PC-3 (cell line): Measurements from ENCODE around the gene BCL2L12. TPM values are rescaled to one million over a fixed set of nuclear protein-coding genes. Genes with fewer than 3 reads are reported as not detected.
A peak's percentile ranks its signal among the peaks of the same experiment; 100 is the strongest.

Experiments
- ATAC-seq: fragments of 200-7000 bp; cut with Tn5 transposase; 2 replicates; pipeline ENCODE4 v1.9.1; 2020; ENCODE audit warnings: mild to moderate bottlenecking, moderate library complexity
- BruUV-seq: library from RNA; stranded (reverse); fragments of 400-500 nt; replicated peaks from 2 replicates; lab custom pipeline; 2021; lab: Mats Ljungman, UMichigan
- CTCF ChIA-PET: fragments of 300-600 bp; sonication (Branson Sonifier 250); formaldehyde crosslinking; loops from one replicate; lab custom pipeline; 2022; ENCODE audit warnings: antibody characterized with exemption; lab: Charles Lee
- POLR2A ChIA-PET: fragments of 300-600 bp; sonication (Branson Sonifier 250); formaldehyde crosslinking; loops from one replicate; lab custom pipeline; 2022; ENCODE audit warnings: antibody characterized with exemption; ENCODE audit not compliant: unreplicated experiment; lab: Charles Lee
- DNase-seq: peaks from one replicate; pipeline ENCODE4 v3.0.0-alpha.2; 2015
- H2AFZ ChIP-seq: fragments of 300-600 bp; sonication (generic); 2 replicates; pipeline ENCODE4 v1.6.0; 2016; ENCODE audit warnings: antibody characterized with exemption, low read length
- H3F3A ChIP-seq: fragments of 300-600 bp; sonication (generic); one replicate; pipeline ENCODE4 v1.6.0; 2017; ENCODE audit warnings: antibody characterized with exemption, low read length, control low read depth, mild to moderate bottlenecking; ENCODE audit not compliant: unreplicated experiment
- H3K27ac ChIP-seq: fragments of 300-600 bp; sonication (generic); 2 replicates; pipeline ENCODE4 v1.5.1; 2016; ENCODE audit warnings: mild to moderate bottlenecking, low read length
- H3K27me3 ChIP-seq: fragments of 300-600 bp; sonication (generic); 2 replicates; pipeline ENCODE4 v1.6.1; 2016; ENCODE audit warnings: low read length, mixed read lengths
- H3K36me3 ChIP-seq: fragments of 300-600 bp; sonication (generic); 2 replicates; pipeline ENCODE4 v1.6.1; 2016; ENCODE audit warnings: low read depth, mixed run types, low read length, mixed read lengths
- H3K4me1 ChIP-seq: fragments of 300-600 bp; sonication (generic); 2 replicates; pipeline ENCODE4 v1.5.1; 2016; ENCODE audit warnings: low read length; ENCODE audit not compliant: insufficient read depth
- H3K4me2 ChIP-seq: fragments of 300-600 bp; sonication (generic); 2 replicates; pipeline ENCODE4 v1.6.0; 2016; ENCODE audit warnings: low read length
- H3K4me3 ChIP-seq: fragments of 300-600 bp; sonication (generic); 2 replicates; pipeline ENCODE4 v1.5.1; 2016; ENCODE audit warnings: mild to moderate bottlenecking, low read length, mixed read lengths
- H3K79me2 ChIP-seq: fragments of 300-600 bp; sonication (generic); 2 replicates; pipeline ENCODE4 v1.6.1; 2017; ENCODE audit warnings: low read length, mixed read lengths
- H3K9ac ChIP-seq: fragments of 300-600 bp; sonication (generic); 2 replicates; pipeline ENCODE4 v1.6.0; 2016; ENCODE audit warnings: mild to moderate bottlenecking, low read length
- H3K9me2 ChIP-seq: fragments of 300-600 bp; sonication (generic); replicated peaks from 2 replicates; pipeline ENCODE4 v1.6.1; 2016; ENCODE audit warnings: mixed run types, low read length, mixed read lengths
- H3K9me3 ChIP-seq: fragments of 300-600 bp; sonication (generic); 2 replicates; pipeline ENCODE4 v1.6.1; 2016; ENCODE audit warnings: low read length, mixed read lengths
- H4K20me1 ChIP-seq: fragments of 300-600 bp; sonication (generic); 2 replicates; pipeline ENCODE4 v1.6.1; 2016; ENCODE audit warnings: low read length, mixed read lengths
- CTCF ChIP-seq: fragments of 300-600 bp; sonication (generic); conservative IDR thresholded peaks from 2 replicates; pipeline ENCODE4 v1.5.1; 2017; ENCODE audit warnings: antibody characterized with exemption, low read depth, mild to moderate bottlenecking, low read length
- EZH2 ChIP-seq: fragments of 300-600 bp; sonication (generic); IDR thresholded peaks from one replicate; pipeline ENCODE4 v1.6.1; 2017; ENCODE audit warnings: antibody characterized with exemption, mild to moderate bottlenecking, low read length; ENCODE audit not compliant: unreplicated experiment
- EZH2phosphoT487 ChIP-seq: fragments of 300-600 bp; sonication (generic); IDR thresholded peaks from 2 replicates; pipeline ENCODE4 v1.6.1; 2018; ENCODE audit warnings: mild to moderate bottlenecking, antibody characterized with exemption, low read length, borderline replicate concordance
- intact Hi-C: fragments of 100-400 bp; cut with micrococcal nuclease; formaldehyde crosslinking; loops from 2 replicates; pipeline ENCODE4 v1.9.0; 2023
- total RNA-seq: library from RNA; depleted of rRNA; stranded (reverse); fragments of >200 nt; gene quantifications from 2 replicates; pipeline ENCODE4 v1.2.3, GENCODE V29; 2014

Gene BCL2L12
- total RNA-seq, 1 experiment from 2014 or later = 104 TPM

DNA sequence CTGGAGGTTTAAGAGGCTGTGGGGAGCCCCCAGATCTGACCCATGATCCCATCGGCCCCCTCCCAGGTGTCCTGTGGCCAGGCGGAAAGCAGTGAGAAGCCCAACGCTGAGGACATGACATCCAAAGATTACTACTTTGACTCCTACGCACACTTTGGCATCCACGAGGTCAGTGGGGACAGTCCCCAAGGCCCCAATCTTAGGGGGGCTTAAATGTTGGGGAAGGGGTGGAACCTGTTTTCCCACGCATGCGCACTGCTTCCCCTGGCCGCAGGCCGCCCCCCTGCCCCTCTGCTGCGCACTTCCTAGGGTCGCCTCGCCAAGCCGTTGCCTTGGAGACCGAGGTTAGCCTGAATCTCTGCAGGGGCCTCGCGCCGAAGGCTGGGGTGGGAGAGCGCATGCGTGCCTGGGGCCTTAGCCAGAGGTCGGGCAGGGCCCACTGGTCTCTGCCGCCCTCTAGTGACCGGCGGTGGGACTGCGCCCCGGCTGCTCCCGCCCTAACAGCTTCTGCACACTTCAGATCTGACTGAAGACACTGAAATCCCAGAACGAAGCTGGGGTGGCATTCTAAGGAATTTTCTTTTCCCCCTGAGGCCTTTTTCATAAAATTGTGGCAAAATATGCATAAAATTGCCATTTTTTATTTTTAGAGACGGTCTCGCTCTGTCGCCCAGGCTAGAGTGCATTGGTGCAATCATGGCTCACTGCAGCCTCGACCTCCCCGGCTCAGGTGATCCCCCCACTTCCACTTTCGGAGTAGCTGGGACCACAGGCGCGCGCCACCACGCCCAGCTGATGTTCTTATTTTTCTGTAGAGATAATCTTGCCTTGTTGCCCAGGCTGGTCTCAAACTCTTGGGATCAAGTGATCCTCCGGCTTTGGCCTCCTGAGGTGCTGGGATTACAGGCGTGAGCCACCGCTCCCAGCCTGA, 15.0 kb downstream of the BCL2L12 start:
- ATAC-seq = peak; percentile 2; the same call in 1 of the 2 replicates
- DNase-seq = peak; percentile 93
- ChIA-PET POLR2A (interaction anchor here (0.6 to 0.7 kb wide), 2 partner anchors 86 to 534 kb away, joined by 3 to 10 read pairs; partner anchors contain the start of gene AP2A1), CTCF (interaction anchor here (0.5 to 0.6 kb wide), 2 partner anchors 42 to 134 kb away, joined by 5 to 6 read pairs; no protein-coding TSS in a partner anchor)
- no TSS peak for BruUV-seq
- Histone ChIP-seq H3K27me3 (no peaks in the 10 kb centered on the region), H2AFZ (no peak overlapping the region), H3F3A (no peaks in the 10 kb centered on the region), H3K4me2 (peak overlapping the region; percentile 99), H3K79me2 (peaks cover 53% of the 10 kb centered on the region), H3K4me3 (no peak overlapping the region), H3K9me3 (no peaks in the 10 kb centered on the region), H3K4me1 (peaks cover 20% of the 10 kb centered on the region), H3K9ac (no peak overlapping the region), H3K9me2 (no peaks in the 10 kb centered on the region), H3K27ac (no peak overlapping the region), H3K36me3 (peaks cover 51% of the 10 kb centered on the region), H4K20me1 (peaks cover 45% of the 10 kb centered on the region)
- intact Hi-C loops = no loop called here
- TF ChIP-seq EZH2phosphoT487 (no peak), CTCF (peak; percentile 97)

- ChIA-PET CTCF (no interaction called here), POLR2A (interaction anchor here (0.6 kb wide), 1 partner anchor 85 kb away, joined by 10 read pairs; the partner anchor contains the start of gene AP2A1)
- Histone ChIP-seq H3K9me2 (no peaks in the 10 kb centered on the region), H3K36me3 (peaks cover 56% of the 10 kb centered on the region), H3K27ac (no peak overlapping the region), H3K4me1 (peaks cover 17% of the 10 kb centered on the region), H3K9me3 (no peaks in the 10 kb centered on the region), H3K4me2 (no peak overlapping the region), H3K9ac (no peak overlapping the region), H3F3A (no peaks in the 10 kb centered on the region), H3K27me3 (no peaks in the 10 kb centered on the region), H3K4me3 (no peak overlapping the region), H3K79me2 (peaks cover 53% of the 10 kb centered on the region), H4K20me1 (peaks cover 46% of the 10 kb centered on the region), H2AFZ (no peak overlapping the region)
- DNase-seq (no peak), ATAC-seq (no peak)
- TF ChIP-seq EZH2phosphoT487 = no peak
- no peak for TF ChIP-seq EZH2
- no peak for TF ChIP-seq CTCF
- intact Hi-C loops = no loop called here
- no TSS peak for BruUV-seq
These were observed 16.1 kb downstream of the BCL2L12 start for GRCh38 chr19:49681830-49682229.

DNA sequence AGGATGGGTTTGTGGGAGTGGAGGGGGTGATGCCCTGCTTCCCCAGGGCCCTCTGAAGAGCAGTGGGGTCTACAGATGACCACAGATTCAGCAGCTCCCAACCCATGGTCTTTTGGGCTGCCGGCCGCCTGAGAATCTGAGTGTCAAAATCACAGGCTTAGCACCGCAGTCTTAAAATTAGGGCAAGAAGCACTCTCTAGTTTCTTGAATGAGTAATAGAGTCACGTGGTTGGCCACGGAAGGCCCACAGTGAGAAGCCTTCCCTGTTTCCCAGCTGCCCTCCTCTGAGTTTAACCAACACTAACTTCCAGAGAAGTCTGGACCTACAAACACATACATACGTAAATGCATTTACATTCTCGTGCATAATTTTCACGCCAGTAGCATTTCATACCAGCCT, 16.5 kb downstream of the BCL2L12 start:
- no peaks in the 10 kb centered on the region for H3K27me3 ChIP-seq
- no peak for ATAC-seq
- H4K20me1 ChIP-seq = peaks cover 49% of the 10 kb centered on the region
- no peaks in the 10 kb centered on the region for H3F3A ChIP-seq
- POLR2A ChIA-PET = no interaction called here
- H3K4me2 ChIP-seq = no peak overlapping the region
- H3K36me3 ChIP-seq = peaks cover 56% of the 10 kb centered on the region
- no peaks in the 10 kb centered on the region for H3K9me2 ChIP-seq
- intact Hi-C loops = no loop called here
- H3K27ac ChIP-seq = no peak overlapping the region
- TF ChIP-seq EZH2phosphoT487 = no peak
- no peak for TF ChIP-seq EZH2
- TF ChIP-seq CTCF = no peak
- DNase-seq = no peak
- H3K9ac ChIP-seq = no peak overlapping the region
- no peak overlapping the region for H3K4me3 ChIP-seq
- no peaks in the 10 kb centered on the region for H3K9me3 ChIP-seq
- H2AFZ ChIP-seq = no peak overlapping the region
- H3K4me1 ChIP-seq = peaks cover 17% of the 10 kb centered on the region
- BruUV-seq = no TSS peak
- H3K79me2 ChIP-seq = peaks cover 51% of the 10 kb centered on the region
- CTCF ChIA-PET = no interaction called here
